HG03064 (cell line): ENCODE data around the gene KPNA6.

Experiments used
- ATAC-seq: cut with Tn5 transposase; IDR thresholded peaks from one replicate; pipeline ENCODE4 v1.9.1; 2021; ENCODE audit warnings: low read depth; ENCODE audit not compliant: unreplicated experiment

Gene KPNA6

GRCh38 chr1:32184650-32185049 is 76.8 kb downstream of the KPNA6 start:
- no peak for ATAC-seq

DNA sequence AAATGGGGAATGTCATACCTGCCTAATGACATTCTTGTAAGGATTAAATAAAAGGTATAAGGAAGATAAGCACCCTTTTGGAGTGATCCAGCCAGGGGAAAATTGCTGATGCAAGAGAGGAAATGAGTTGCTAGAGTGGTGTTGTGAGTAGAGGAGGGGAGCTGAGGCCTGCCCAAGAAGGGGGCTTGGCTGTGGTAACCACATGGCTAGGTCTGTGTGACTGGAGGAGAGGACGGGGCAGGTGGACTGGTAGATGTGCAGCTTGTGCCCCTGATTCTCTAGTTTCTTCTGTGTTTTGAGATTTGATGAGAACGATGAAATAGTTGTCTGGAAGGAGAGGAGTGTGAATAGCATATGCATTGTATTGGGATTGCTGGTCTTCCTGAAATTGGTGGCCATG is 78.2 kb downstream of the KPNA6 start:
- no peak for ATAC-seq

DNA sequence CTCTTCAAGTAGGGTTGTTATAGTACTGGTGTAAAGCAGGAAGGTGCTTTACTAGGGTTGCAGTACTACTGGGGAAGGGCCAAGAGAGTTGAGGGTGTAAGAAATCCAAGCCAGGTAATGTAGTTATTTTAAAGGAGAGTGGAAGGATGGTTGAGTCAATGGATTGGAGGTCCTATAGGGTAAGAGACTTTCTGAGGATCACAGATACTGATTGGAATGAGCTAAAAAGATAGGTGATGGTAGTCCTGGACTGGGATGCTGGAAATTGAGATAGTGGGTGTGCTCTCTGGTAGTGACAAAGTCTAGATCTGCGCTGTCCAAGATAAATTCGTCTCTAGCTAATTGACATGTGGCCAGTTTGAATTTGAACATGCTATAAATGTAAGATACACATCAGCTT is 78.6 kb downstream of the KPNA6 start:
- no peak for ATAC-seq

DNA sequence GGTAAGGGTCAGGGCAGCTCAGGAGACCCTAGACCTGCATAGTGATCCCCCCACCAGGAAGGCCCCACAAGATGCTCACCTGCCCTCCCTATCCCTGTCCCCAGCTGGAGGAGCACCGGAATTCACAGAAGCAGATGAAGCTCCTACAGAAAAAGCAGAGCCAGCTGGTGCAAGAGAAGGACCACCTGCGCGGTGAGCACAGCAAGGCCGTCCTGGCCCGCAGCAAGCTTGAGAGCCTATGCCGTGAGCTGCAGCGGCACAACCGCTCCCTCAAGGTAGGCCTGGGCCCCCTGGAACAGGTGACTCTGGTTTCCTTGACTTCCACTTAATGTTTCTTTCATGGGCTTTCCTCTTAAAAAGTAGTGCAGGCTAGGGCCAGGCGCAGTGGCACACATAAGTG is 80.0 kb downstream of the KPNA6 start:
- ATAC-seq = no peak

DNA sequence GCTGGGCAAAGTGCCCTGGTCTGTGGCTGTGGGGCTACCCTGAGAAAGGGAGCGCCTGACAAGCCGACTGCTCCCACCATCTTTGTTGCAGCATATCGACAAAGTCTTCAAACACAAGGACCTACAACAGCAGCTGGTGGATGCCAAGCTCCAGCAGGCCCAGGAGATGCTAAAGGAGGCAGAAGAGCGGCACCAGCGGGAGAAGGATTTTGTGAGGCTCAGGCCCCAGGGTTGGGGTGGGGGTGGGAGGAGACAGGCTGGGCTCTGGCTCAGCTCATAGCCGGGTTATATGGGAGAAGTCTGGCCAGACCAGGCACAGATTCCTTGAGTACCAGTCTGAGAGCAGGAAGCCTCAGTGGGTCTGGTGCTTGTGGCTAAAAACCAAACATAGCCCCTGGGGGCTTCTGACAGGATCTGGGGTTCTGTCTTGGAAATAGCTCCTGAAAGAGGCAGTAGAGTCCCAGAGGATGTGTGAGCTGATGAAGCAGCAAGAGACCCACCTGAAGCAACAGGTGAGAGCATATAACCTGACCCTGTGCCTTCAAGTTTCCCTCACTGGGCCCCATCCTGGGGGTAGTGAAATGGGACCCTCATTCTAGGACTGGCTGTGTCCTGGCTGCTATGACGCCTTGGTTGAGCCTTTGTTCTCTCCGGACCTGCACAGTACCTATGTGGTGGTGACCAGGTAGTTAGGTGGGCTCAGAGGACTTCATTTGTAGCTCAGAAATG is 84.5 kb downstream of the KPNA6 start:
- ATAC-seq = no peak

- no peak for ATAC-seq
Measured at GRCh38 chr1:32194984-32195383, 87.1 kb downstream of the KPNA6 start.

DNA sequence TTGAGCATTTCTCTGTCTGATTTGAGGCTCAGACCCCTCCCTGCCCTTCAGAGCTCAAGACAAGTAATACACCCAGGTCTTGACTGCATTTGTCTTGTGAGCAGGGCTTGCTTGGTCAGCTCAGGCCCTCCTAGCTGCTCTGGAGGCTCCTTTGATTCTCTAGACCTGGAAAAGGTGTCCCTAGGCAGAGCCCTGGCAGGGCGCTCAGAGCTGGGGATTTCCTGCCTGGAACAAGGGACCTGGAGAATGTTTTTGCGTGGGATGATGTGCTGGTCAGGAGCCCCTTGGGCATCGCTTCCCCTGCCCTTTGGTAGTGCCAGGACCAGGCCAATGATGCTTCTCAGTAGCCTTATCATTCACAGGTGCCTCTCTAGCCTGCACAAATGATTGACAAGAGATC is 87.7 kb downstream of the KPNA6 start:
- no peak for ATAC-seq

DNA sequence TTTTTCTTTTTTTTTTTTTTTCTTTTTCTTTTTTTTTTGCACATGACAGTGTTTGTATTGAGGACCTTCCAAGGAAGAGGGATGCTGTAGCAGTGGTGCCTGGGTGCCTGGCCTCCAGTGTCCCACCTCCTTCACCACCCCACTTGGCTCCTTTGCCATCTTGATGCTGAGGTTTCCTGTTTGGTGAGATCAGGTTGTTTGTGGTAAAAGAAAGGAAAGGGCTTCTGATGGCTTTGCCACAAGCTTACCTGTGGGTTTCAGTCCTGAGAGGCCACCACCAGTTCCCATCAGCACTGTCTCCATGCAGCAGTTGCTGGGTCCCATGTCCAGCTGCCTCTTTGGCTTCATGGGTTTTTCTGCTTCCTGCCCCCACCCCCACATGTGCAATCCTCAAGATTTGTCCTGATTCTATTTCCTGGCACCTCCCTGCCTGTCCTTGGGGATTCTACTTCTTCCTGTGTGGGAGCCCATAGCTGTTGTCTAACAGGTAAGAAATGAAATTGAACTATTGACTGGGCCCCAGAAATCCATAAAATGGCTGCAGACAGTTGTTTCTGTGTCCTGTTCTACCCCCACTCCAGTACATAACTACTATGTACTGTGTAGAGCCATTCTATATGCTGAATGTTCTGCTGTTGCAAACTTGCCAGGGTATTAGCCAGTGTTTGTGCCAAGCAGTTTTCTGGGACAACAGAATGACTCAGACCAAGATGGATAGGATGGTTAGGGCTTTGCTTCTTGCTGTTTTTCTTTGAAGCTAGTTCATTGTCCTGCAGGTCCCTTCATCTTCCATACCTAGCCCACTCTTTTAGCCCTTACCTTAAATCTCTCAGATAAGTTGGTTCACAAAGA is 88.3 kb downstream of the KPNA6 start:
- ATAC-seq = no peak

DNA sequence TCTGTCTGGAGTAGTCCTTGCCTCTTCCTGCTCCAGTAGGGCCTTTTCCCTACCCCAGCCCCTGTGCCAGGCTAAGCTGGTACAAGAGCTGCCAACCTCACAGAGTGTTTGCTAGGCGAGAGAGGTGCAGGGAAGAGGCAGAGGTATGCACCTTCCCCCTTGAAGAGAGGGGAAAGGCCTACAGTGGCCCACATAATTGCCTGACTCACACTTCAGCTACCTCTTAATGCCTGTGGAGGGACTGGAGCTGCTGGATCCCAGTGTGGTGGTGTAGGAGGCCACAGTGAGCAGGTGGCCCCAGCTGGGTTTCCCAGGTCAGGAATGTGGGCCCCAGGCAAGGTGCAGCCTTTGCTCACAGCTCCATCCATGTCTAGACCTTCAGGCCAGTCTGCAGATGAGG is 89.2 kb downstream of the KPNA6 start:
- no peak for ATAC-seq

DNA sequence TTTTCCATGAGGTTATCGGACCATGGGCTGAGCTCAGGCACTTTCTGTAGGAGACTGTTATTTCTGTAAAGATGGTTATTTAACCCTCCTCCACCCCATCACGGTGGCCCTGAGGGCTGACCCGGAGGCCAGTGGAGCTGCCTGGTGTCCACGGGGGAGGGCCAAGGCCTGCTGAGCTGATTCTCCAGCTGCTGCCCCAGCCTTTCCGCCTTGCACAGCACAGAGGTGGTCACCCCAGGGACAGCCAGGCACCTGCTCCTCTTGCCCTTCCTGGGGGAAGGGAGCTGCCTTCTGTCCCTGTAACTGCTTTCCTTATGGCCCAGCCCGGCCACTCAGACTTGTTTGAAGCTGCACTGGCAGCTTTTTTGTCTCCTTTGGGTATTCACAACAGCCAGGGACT is 90.0 kb downstream of the KPNA6 start:
- no peak for ATAC-seq

DNA sequence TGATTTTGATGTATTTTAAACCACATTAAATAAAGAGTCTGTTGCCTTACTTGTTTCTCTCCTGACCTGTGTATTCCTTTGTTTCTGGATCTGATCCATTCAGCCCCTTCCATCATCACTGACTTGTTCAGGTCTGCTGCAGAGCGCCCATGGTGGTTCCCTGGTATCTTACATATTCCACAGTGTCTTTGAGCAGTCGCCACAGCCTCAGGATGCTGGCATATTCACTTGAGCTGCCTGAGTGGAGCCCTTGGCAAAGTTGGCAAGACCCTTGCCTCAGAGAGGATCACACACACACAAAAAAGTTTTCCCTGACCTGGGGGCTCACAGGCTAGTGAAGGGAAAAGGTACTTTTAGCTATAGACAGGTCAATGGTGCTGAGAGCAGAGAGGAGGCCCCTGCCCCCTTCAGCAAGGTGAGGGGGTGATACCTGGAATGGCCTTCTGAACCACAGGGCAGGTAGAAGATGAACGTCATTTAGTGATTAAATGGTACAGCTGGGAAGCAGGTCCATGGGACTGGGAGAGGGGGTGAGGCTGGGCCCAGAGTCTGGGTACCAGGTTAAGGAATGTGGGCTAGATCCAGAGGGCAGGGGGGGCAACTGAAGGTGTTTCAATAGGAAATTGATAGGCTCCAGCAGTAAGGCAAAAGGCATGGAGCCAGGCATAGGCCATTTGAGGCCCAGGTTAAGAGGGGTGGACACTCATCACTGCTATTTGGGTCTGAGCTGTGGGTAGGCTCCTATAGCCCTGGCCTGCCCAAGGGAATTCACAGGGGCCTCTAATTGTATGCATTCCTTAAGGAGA is 90.6 kb downstream of the KPNA6 start:
- no peak for ATAC-seq

- ATAC-seq = no peak
Measured at GRCh38 chr1:32199043-32199716, 91.3 kb downstream of the KPNA6 start.

- no peak for ATAC-seq
Measured at GRCh38 chr1:32199717-32200072, 91.8 kb downstream of the KPNA6 start.

- no peak for ATAC-seq
Measured at GRCh38 chr1:32200226-32201010, 92.6 kb downstream of the KPNA6 start, which contains the start of gene CCDC28B. Gene CCDC28B (plus strand): TSS chr1:32200595. CDS start chr1:32201936, 1,341 bp downstream.

- ATAC-seq = no peak
Measured at GRCh38 chr1:32201011-32201855, 93.4 kb downstream of the KPNA6 start.

DNA sequence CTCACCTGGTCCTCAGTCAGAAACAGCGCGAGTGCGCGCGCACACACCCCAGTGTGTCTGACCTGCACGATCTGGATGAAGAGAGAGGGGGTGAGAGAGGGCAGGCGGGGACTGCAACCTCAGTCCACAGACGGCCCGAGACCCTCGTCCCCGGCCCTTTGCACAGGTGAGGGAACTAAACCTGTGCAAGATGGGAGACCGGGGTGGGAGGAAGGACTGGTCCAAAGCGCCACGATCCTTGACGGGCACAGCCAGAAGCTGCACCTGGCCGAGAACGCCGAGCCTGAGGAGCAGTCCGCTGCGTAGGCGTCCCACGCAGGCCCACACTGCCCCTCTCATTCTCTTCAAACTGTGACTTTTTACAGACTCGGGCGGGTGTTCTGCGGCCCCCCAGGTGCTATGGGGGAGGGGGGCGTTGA is 97.1 kb downstream of the KPNA6 start:
- no peak for ATAC-seq

- no peak for ATAC-seq
Measured at GRCh38 chr1:32205401-32206370, 97.8 kb downstream of the KPNA6 start, which contains the start of gene IQCC. Gene IQCC (plus strand): TSS chr1:32205671. CDS start chr1:32205682, 11 bp downstream.

DNA sequence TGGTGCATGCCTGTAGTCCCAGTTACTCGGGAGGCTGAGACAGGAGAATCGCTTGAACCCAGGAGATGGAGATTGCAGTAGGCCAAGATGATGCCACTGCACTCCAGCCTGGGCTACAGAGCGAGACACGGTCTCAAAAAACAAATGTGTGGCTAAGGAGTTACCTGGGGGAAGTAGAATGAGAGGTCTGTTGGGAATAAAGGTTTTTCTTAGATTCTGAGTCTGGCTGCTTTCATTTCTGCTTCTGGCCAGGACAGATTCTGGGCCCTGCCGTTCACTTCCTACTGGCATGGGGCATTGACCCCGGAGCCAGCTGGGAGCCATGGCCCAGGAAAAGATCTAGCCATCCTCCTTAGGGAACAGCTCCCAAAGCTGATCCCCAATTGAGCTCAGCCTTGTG is 100.6 kb downstream of the KPNA6 start:
- no peak for ATAC-seq
